HG03432 (cell line): ENCODE results near the gene IL1RAPL2.
"Not testable (repeated sequence)": the region's sequence is repeated elsewhere in the genome, so short reads cannot be mapped to it uniquely, and the experiment has no call there.

Source experiments
- ATAC-seq: cut with Tn5 transposase; IDR thresholded peaks from one replicate; pipeline ENCODE4 v1.9.1; 2021; ENCODE audit warnings: mild to moderate bottlenecking, moderate library complexity; ENCODE audit not compliant: unreplicated experiment

Gene IL1RAPL2

GRCh38 chrX:104842646-104843045 lies 276.6 kb downstream of the IL1RAPL2 start:
- no peak for ATAC-seq

GRCh38 chrX:104852241-104852640 lies 286.2 kb downstream of the IL1RAPL2 start:
- ATAC-seq = no peak

- ATAC-seq = peak; percentile 87
These were observed 288.2 kb downstream of the IL1RAPL2 start for GRCh38 chrX:104854188-104854587.

- no peak for ATAC-seq
These were observed 288.9 kb downstream of the IL1RAPL2 start for GRCh38 chrX:104854790-104855340.

- no peak for ATAC-seq
These were observed 297.5 kb downstream of the IL1RAPL2 start for GRCh38 chrX:104863466-104863865.

- ATAC-seq = no peak
These were observed 298.3 kb downstream of the IL1RAPL2 start for GRCh38 chrX:104864296-104864695.

GRCh38 chrX:104877504-104877903 lies 311.5 kb downstream of the IL1RAPL2 start:
- no peak for ATAC-seq

GRCh38 chrX:104902070-104902469 lies 336.1 kb downstream of the IL1RAPL2 start:
- no peak for ATAC-seq

GRCh38 chrX:104909694-104910093 lies 343.7 kb downstream of the IL1RAPL2 start:
- not testable (repeated sequence) for ATAC-seq

- no peak for ATAC-seq
These were observed 347.3 kb downstream of the IL1RAPL2 start for GRCh38 chrX:104913348-104913747.

- ATAC-seq = not testable (repeated sequence)
These were observed 348.7 kb downstream of the IL1RAPL2 start for GRCh38 chrX:104914686-104915085.

- peak; percentile 35 for ATAC-seq
These were observed 352.1 kb downstream of the IL1RAPL2 start for GRCh38 chrX:104918122-104918521.

GRCh38 chrX:104921584-104922205 lies 355.7 kb downstream of the IL1RAPL2 start:
- no peak for ATAC-seq

- ATAC-seq = peak; percentile 97
These were observed 356.2 kb downstream of the IL1RAPL2 start for GRCh38 chrX:104922206-104922621.

- ATAC-seq = no peak
These were observed 363.3 kb downstream of the IL1RAPL2 start for GRCh38 chrX:104929324-104929723.

- no peak for ATAC-seq
These were observed 369.6 kb downstream of the IL1RAPL2 start for GRCh38 chrX:104935581-104935980.

GRCh38 chrX:104953251-104953650 lies 387.3 kb downstream of the IL1RAPL2 start:
- ATAC-seq = no peak

- ATAC-seq = no peak
These were observed 395.9 kb downstream of the IL1RAPL2 start for GRCh38 chrX:104961926-104962325.

- no peak for ATAC-seq
These were observed 402.2 kb downstream of the IL1RAPL2 start for GRCh38 chrX:104968241-104968640.

GRCh38 chrX:104972737-104973136 lies 406.7 kb downstream of the IL1RAPL2 start:
- ATAC-seq = no peak

GRCh38 chrX:104987063-104987462 lies 421.1 kb downstream of the IL1RAPL2 start:
- ATAC-seq = no peak

- no peak for ATAC-seq
These were observed 422.0 kb downstream of the IL1RAPL2 start for GRCh38 chrX:104988038-104988437.

GRCh38 chrX:104995546-104995945 lies 429.5 kb downstream of the IL1RAPL2 start:
- no peak for ATAC-seq
